ENCODE measurements around the gene TIMP2. TPM values are rescaled to one million over a fixed set of nuclear protein-coding genes. Genes with fewer than 3 reads are reported as not detected.

Gene TIMP2
- total RNA-seq, 1 experiment from 2014 or later = 60.5 TPM

- CTCF ChIA-PET = no interaction called here
- BruUV-seq (replicated peaks) = no TSS peak
- H3K27ac ChIP-seq (ENCODE audit: low read depth, low read length, poor library complexity, severe bottlenecking) = no peak overlapping the region
- no peak overlapping the region for H3K4me3 ChIP-seq (ENCODE audit: low read depth, low read length, poor library complexity, severe bottlenecking)
- TF ChIP-seq EZH2 (IDR thresholded peaks at IDR 0.05; ENCODE audit: borderline replicate concordance, low read depth, low read length, poor library complexity, severe bottlenecking) (no peak), CTCF (conservative IDR thresholded peaks at IDR 0.05; ENCODE audit: low read depth, low read length) (no peak)
- POLR2A ChIA-PET (ENCODE audit: low non-redundant PET) = interaction anchor here (0.6 kb wide), 1 partner anchor 14 kb away, joined by 3 read pairs; no protein-coding TSS in a partner anchor
- H3K27me3 ChIP-seq (replicated peaks; ENCODE audit: insufficient read depth, low read depth, low read length, poor library complexity) = no peaks in the 10 kb centered on the region
- H3K4me1 ChIP-seq (ENCODE audit: insufficient read depth, low read length, poor library complexity, severe bottlenecking) = no peaks in the 10 kb centered on the region
- intact Hi-C loops (cut with micrococcal nuclease; ENCODE audit: unreplicated experiment) = no loop called here
- no peaks in the 10 kb centered on the region for H3K9me3 ChIP-seq (ENCODE audit: low read depth, low read length, poor library complexity, severe bottlenecking)
- no peaks in the 10 kb centered on the region for H3K36me3 ChIP-seq (ENCODE audit: insufficient read depth, low read length, poor library complexity, severe bottlenecking)
- DNase-seq (ENCODE audit: low spot score) = no peak
Measured at GRCh38 chr17:78908426-78908825, 16.8 kb downstream of the TIMP2 start.

- Histone ChIP-seq H3K36me3 (ENCODE audit: insufficient read depth, low read length, poor library complexity, severe bottlenecking) (no peaks in the 10 kb centered on the region), H3K27me3 (replicated peaks; ENCODE audit: insufficient read depth, low read depth, low read length, poor library complexity) (no peaks in the 10 kb centered on the region), H3K9me3 (ENCODE audit: low read depth, low read length, poor library complexity, severe bottlenecking) (no peaks in the 10 kb centered on the region), H3K27ac (ENCODE audit: low read depth, low read length, poor library complexity, severe bottlenecking) (no peak overlapping the region), H3K4me1 (ENCODE audit: insufficient read depth, low read length, poor library complexity, severe bottlenecking) (no peaks in the 10 kb centered on the region), H3K4me3 (ENCODE audit: low read depth, low read length, poor library complexity, severe bottlenecking) (no peak overlapping the region)
- intact Hi-C loops (cut with micrococcal nuclease; ENCODE audit: unreplicated experiment) = no loop called here
- TF ChIP-seq EZH2 (IDR thresholded peaks at IDR 0.05; ENCODE audit: borderline replicate concordance, low read depth, low read length, poor library complexity, severe bottlenecking) (no peak), CTCF (conservative IDR thresholded peaks at IDR 0.05; ENCODE audit: low read depth, low read length) (no peak)
- ChIA-PET CTCF (no interaction called here), POLR2A (ENCODE audit: low non-redundant PET) (no interaction called here)
- no TSS peak for BruUV-seq (replicated peaks)
- DNase-seq (ENCODE audit: low spot score) = no peak
Measured at GRCh38 chr17:78905541-78905940, 19.6 kb downstream of the TIMP2 start.

- H3K4me1 ChIP-seq (ENCODE audit: insufficient read depth, low read length, poor library complexity, severe bottlenecking) = no peaks in the 10 kb centered on the region
- no peaks in the 10 kb centered on the region for H3K9me3 ChIP-seq (ENCODE audit: low read depth, low read length, poor library complexity, severe bottlenecking)
- no TSS peak for BruUV-seq (replicated peaks)
- POLR2A ChIA-PET (ENCODE audit: low non-redundant PET) = no interaction called here
- no peak overlapping the region for H3K27ac ChIP-seq (ENCODE audit: low read depth, low read length, poor library complexity, severe bottlenecking)
- no peaks in the 10 kb centered on the region for H3K36me3 ChIP-seq (ENCODE audit: insufficient read depth, low read length, poor library complexity, severe bottlenecking)
- no peaks in the 10 kb centered on the region for H3K27me3 ChIP-seq (replicated peaks; ENCODE audit: insufficient read depth, low read depth, low read length, poor library complexity)
- TF ChIP-seq EZH2 (IDR thresholded peaks at IDR 0.05; ENCODE audit: borderline replicate concordance, low read depth, low read length, poor library complexity, severe bottlenecking) = no peak
- no peak for TF ChIP-seq CTCF (conservative IDR thresholded peaks at IDR 0.05; ENCODE audit: low read depth, low read length)
- no peak for DNase-seq (ENCODE audit: low spot score)
- H3K4me3 ChIP-seq (ENCODE audit: low read depth, low read length, poor library complexity, severe bottlenecking) = no peak overlapping the region
- intact Hi-C loops (cut with micrococcal nuclease; ENCODE audit: unreplicated experiment) = no loop called here
- CTCF ChIA-PET = interaction anchor here (0.6 kb wide), 1 partner anchor 46 kb away, joined by 3 read pairs; no protein-coding TSS in a partner anchor
Measured at GRCh38 chr17:78905116-78905515, 20.1 kb downstream of the TIMP2 start.

Measured in A673 (cell line).